Stimulated activated CD8-positive, alpha-beta memory T cell treated with anti-CD3 and anti-CD28 coated beads, Interleukin-15, amount 100 ng/mL, for 4 hours (primary cell): ENCODE results near the gene TMX2.
A peak's percentile ranks its signal among the peaks of the same experiment; 100 is the strongest.
"Not testable (repeated sequence)": the region's sequence is repeated elsewhere in the genome, so short reads cannot be mapped to it uniquely, and the experiment has no call there.

Experiments
- DNase-seq, 2 donors: peaks; one replicate each; pipeline ENCODE4 v3.0.0-alpha.2; 2020; ENCODE audit warnings: low read depth in 2 of 2

TMX2 gene

GRCh38 chr11:57713835-57714234 is 1.4 kb downstream of the TMX2 start:
- DNase-seq, result no peak

- not testable (repeated sequence) for DNase-seq
These were observed 4.3 kb downstream of the TMX2 start for GRCh38 chr11:57716726-57717125.

GRCh38 chr11:57727185-57727584 is 14.8 kb downstream of the TMX2 start:
- DNase-seq, result no peak

- DNase-seq, result no peak
These were observed 16.4 kb downstream of the TMX2 start for GRCh38 chr11:57728829-57729228.

- DNase-seq, result no peak
These were observed 17.1 kb downstream of the TMX2 start for GRCh38 chr11:57729479-57729878.

GRCh38 chr11:57732661-57733060 is 20.3 kb downstream of the TMX2 start:
- no peak for DNase-seq

- no peak for DNase-seq
These were observed 23.4 kb downstream of the TMX2 start for GRCh38 chr11:57735619-57736298.

- DNase-seq, result peak; percentile 84 to 89
These were observed 29.0 kb downstream of the TMX2 start, which contains the start of gene SELENOH for GRCh38 chr11:57741132-57742086. SELENOH (plus strand) TSS chr11:57741491; CDS start chr11:57741596, 105 bp downstream.

GRCh38 chr11:57742087-57742452 is 29.7 kb downstream of the TMX2 start:
- no peak for DNase-seq

- no peak for DNase-seq
These were observed 32.0 kb downstream of the TMX2 start for GRCh38 chr11:57744357-57744756.

GRCh38 chr11:57745206-57745605 is 32.8 kb downstream of the TMX2 start:
- DNase-seq, result no peak

GRCh38 chr11:57746920-57747319 is 34.5 kb downstream of the TMX2 start:
- DNase-seq, result no peak

- no peak for DNase-seq
These were observed 38.8 kb downstream of the TMX2 start for GRCh38 chr11:57751176-57751575.

- no peak for DNase-seq
These were observed 39.4 kb downstream of the TMX2 start, which contains the start of gene BTBD18 for GRCh38 chr11:57751676-57752253. BTBD18 (minus strand) TSS chr11:57751819; CDS start chr11:57751188, 631 bp downstream.

- DNase-seq, result no peak
These were observed 40.6 kb downstream of the TMX2 start for GRCh38 chr11:57752954-57753353.

- no peak for DNase-seq
These were observed 45.8 kb downstream of the TMX2 start for GRCh38 chr11:57758174-57758573.

GRCh38 chr11:57761301-57762234 is 49.2 kb downstream of the TMX2 start, which contains the start of gene CTNND1:
CTNND1 (plus strand) TSS chr11:57761802; CDS start chr11:57791479, 29,677 bp downstream.
- no peak for DNase-seq

- DNase-seq, result no peak
These were observed 50.0 kb downstream of the TMX2 start for GRCh38 chr11:57762235-57762861.

- DNase-seq, result no peak
These were observed 51.2 kb downstream of the TMX2 start for GRCh38 chr11:57763568-57763967.

- DNase-seq, result no peak
These were observed 51.6 kb downstream of the TMX2 start for GRCh38 chr11:57764021-57764420.

GRCh38 chr11:57764566-57764965 is 52.2 kb downstream of the TMX2 start:
- no peak for DNase-seq
